ENCODE data around the gene COQ8A.

- TF ChIP-seq CTCF (conservative IDR thresholded peaks at IDR 0.05 in 1 of 2, IDR thresholded peaks at IDR 0.05 in 1 of 2; ENCODE audit: extremely low read depth in 1 of 2, insufficient read depth in 1 of 2, low read depth in 1 of 2, low read length in 2 of 2) (no peak), EZH2 (IDR thresholded peaks at IDR 0.05; ENCODE audit: borderline replicate concordance, low read length) (no peak)
These were observed 20.5 kb upstream of the COQ8A start for GRCh38 chr1:226919587-226919986.

Measured in mammary epithelial cell (primary cell).